SU-DHL-6 (cell line): ENCODE data around the gene TAF8.

ENCODE experiments used
- H2AFZ ChIP-seq: fragments of 200-600 bp; sonication (generic); 2 replicates; pipeline ENCODE4 v1.6.1; 2014; ENCODE audit warnings: low read depth, mild to moderate bottlenecking, moderate library complexity, mixed read lengths, antibody characterized with exemption, low read length; ENCODE audit not compliant: severe bottlenecking
- H3F3A ChIP-seq: fragments of 200-600 bp; shearing (Covaris generic); 2 replicates; pipeline ENCODE4 v1.6.0; 2016; ENCODE audit warnings: antibody characterized with exemption, mild to moderate bottlenecking; ENCODE audit not compliant: insufficient read depth
- H3K27ac ChIP-seq: fragments of 200-600 bp; sonication (generic); 2 replicates; pipeline ENCODE4 v1.5.1; 2016; ENCODE audit warnings: low read depth, mild to moderate bottlenecking, low read length, moderate library complexity, mixed read lengths
- H3K27me3 ChIP-seq: fragments of 200-600 bp; sonication (generic), shearing (Covaris generic); 2 replicates; pipeline ENCODE4 v1.6.0; 2014; ENCODE audit warnings: mild to moderate bottlenecking, low read length
- H3K36me3 ChIP-seq: fragments of 200-600 bp; sonication (generic); 2 replicates; pipeline ENCODE4 v1.6.1; 2014; ENCODE audit warnings: mild to moderate bottlenecking, low read length, mixed read lengths
- H3K4me2 ChIP-seq: fragments of 300-600, 200-600 bp; shearing (Covaris generic), sonication (generic); 2 replicates; pipeline ENCODE4 v1.6.0; 2014; ENCODE audit warnings: low read length, low read depth, mild to moderate bottlenecking; ENCODE audit not compliant: poor library complexity, severe bottlenecking
- H3K4me3 ChIP-seq: fragments of 200-600 bp; sonication (generic); 2 replicates; pipeline ENCODE4 v1.5.1; 2014; ENCODE audit warnings: antibody characterized with exemption, low read length, mild to moderate bottlenecking, mixed read lengths; ENCODE audit not compliant: insufficient read depth, poor library complexity, severe bottlenecking
- H3K79me2 ChIP-seq: fragments of 200-600 bp; sonication (generic); 2 replicates; pipeline ENCODE4 v1.6.1; 2014; ENCODE audit warnings: mild to moderate bottlenecking, low read length, moderate library complexity; ENCODE audit not compliant: insufficient read depth
- H3K9ac ChIP-seq: fragments of 200-600 bp; sonication (generic); 2 replicates; pipeline ENCODE4 v1.7.0; 2014; ENCODE audit warnings: mild to moderate bottlenecking, low read length
- H3K9me2 ChIP-seq: fragments of 200-600 bp; sonication (generic); replicated peaks from 2 replicates; pipeline ENCODE4 v1.6.1; 2014; ENCODE audit warnings: low read length; ENCODE audit not compliant: insufficient read depth
- H3K9me3 ChIP-seq: fragments of 200-600 bp; sonication (generic); 2 replicates; pipeline ENCODE4 v1.6.1; 2014; ENCODE audit warnings: low read length, mixed read lengths; ENCODE audit not compliant: insufficient read depth
- H4K20me1 ChIP-seq: fragments of 200-600 bp; sonication (generic); 2 replicates; pipeline ENCODE4 v1.6.1; 2014; ENCODE audit warnings: low read depth, mild to moderate bottlenecking, antibody characterized with exemption, low read length, moderate library complexity, mixed read lengths
- CTCF ChIP-seq: fragments of 200-600 bp; sonication (generic); IDR thresholded peaks from one replicate; pipeline ENCODE4 v1.5.1; 2017; ENCODE audit warnings: antibody characterized with exemption, mild to moderate bottlenecking, low read length, moderate library complexity; ENCODE audit not compliant: insufficient read depth, poor library complexity, severe bottlenecking
- EZH2phosphoT487 ChIP-seq: fragments of 200-600 bp; sonication (generic), shearing (Covaris generic); conservative IDR thresholded peaks from 2 replicates; pipeline ENCODE4 v1.6.1; 2018; ENCODE audit warnings: mild to moderate bottlenecking, antibody characterized with exemption, low read length, moderate library complexity, mixed read lengths

Gene TAF8

GRCh38 chr6:42041481-42042053, 8.8 kb upstream of the TAF8 start:
- Histone ChIP-seq H3K36me3 (no peaks in the 10 kb centered on the region), H3K79me2 (peaks cover 15% of the 10 kb centered on the region; the same call in 1 of the 2 replicates), H3K4me3 (no peak overlapping the region), H3K9ac (peak overlapping the region; percentile 50), H4K20me1 (no peaks in the 10 kb centered on the region), H3K27ac (peak overlapping the region; percentile 80), H3K4me2 (peak overlapping the region; percentile 45), H3K9me3 (no peaks in the 10 kb centered on the region), H2AFZ (peak overlapping the region; percentile 15), H3K9me2 (no peaks in the 10 kb centered on the region), H3K27me3 (no peaks in the 10 kb centered on the region), H3F3A (peaks cover 45% of the 10 kb centered on the region)
- TF ChIP-seq EZH2phosphoT487 (no peak), CTCF (no peak)

GRCh38 chr6:42042108-42042507, 8.2 kb upstream of the TAF8 start:
- no peak overlapping the region for H3K4me3 ChIP-seq
- peak overlapping the region; percentile 80 for H3K27ac ChIP-seq
- peaks cover 15% of the 10 kb centered on the region; the same call in 1 of the 2 replicates for H3K79me2 ChIP-seq
- TF ChIP-seq CTCF (no peak), EZH2phosphoT487 (no peak)
- no peaks in the 10 kb centered on the region for H3K36me3 ChIP-seq
- H3K4me2 ChIP-seq: no peak overlapping the region
- peaks cover 50% of the 10 kb centered on the region for H3F3A ChIP-seq
- no peaks in the 10 kb centered on the region for H3K27me3 ChIP-seq
- H4K20me1 ChIP-seq: no peaks in the 10 kb centered on the region
- H3K9me3 ChIP-seq: no peaks in the 10 kb centered on the region
- no peaks in the 10 kb centered on the region for H3K9me2 ChIP-seq
- no peak overlapping the region for H2AFZ ChIP-seq
- H3K9ac ChIP-seq: peak overlapping the region; percentile 50

- no peaks in the 10 kb centered on the region for H3K27me3 ChIP-seq
- H3K79me2 ChIP-seq: peaks cover 4% of the 10 kb centered on the region; the same call in 1 of the 2 replicates
- H3K4me3 ChIP-seq: peak overlapping the region; percentile 33
- H3K9me2 ChIP-seq: no peaks in the 10 kb centered on the region
- peaks cover 54% of the 10 kb centered on the region for H3F3A ChIP-seq
- peak; percentile 99 for TF ChIP-seq CTCF
- TF ChIP-seq EZH2phosphoT487: no peak
- no peaks in the 10 kb centered on the region for H4K20me1 ChIP-seq
- H3K27ac ChIP-seq: peak overlapping the region; percentile 79
- H2AFZ ChIP-seq: peak overlapping the region; percentile 38
- peak overlapping the region; percentile 60 for H3K4me2 ChIP-seq
- H3K36me3 ChIP-seq: no peaks in the 10 kb centered on the region
- no peaks in the 10 kb centered on the region for H3K9me3 ChIP-seq
- H3K9ac ChIP-seq: peak overlapping the region; percentile 62
Observed at GRCh38 chr6:42043787-42044475, 6.4 kb upstream of the TAF8 start.
